NCI-H226 (cell line): ENCODE measurements around the gene FTO.

ENCODE experiments used
- DNase-seq: peaks from one replicate; pipeline ENCODE4 v3.0.0-alpha.2; 2015

The FTO gene

DNA sequence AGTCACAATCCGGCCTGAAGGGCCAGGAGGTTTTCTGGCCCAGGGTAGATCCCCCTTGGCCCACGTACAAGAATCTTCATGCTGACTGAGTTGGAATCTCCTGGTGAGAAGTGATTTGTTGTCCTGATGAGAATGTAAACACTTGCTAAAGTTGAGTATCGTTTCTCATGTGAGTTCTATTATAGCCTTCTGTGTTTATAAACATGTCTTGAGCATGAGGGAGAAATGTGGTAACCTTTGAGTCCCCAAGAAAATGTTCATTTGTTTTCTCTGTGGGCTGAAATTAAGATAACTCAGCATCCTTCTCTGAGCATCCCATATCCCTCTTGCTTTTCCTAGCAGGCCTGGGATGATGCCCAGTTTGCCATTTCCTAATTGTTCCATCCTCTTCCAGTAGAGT is 204.8 kb downstream of the FTO start:
- no peak for DNase-seq

DNA sequence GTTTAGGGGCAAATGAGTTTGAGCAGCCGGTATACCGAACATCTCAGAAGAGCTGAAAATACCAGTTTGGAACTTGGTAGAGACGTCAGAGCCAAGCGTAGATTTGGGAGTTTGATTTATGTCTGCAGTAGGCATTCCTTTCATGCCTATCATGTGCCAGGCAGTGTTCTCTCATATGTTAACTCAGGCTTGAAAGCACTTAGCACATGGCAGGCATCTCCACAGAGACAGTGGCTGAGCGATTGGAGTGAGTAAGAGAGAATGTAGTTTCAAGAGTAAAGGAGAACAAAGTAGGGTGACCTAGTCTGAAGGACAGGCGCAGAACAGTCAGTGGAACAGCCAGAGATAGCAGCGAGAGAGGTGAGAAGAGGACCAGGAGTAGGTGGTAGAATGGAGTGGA is 207.0 kb downstream of the FTO start:
- DNase-seq: peak; percentile 47

DNA sequence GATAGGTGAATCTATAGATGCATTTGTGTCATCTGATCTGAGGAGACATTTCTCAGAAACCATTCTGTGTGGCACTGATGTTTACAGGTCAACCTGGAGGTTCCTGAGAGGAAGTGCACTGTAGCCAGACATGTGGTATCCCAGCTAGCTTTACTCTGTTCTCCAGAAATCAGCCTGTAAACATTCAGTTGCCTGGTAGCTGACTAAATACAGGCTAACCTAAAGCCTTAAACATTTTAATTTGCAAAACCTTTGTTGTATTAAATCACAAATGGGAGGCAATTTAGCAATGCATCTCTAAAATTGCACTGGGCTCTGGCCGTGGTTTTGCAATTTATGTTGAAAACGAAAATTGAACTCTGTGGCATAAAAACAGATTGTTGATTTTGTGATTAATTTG is 207.6 kb downstream of the FTO start:
- DNase-seq: no peak

DNA sequence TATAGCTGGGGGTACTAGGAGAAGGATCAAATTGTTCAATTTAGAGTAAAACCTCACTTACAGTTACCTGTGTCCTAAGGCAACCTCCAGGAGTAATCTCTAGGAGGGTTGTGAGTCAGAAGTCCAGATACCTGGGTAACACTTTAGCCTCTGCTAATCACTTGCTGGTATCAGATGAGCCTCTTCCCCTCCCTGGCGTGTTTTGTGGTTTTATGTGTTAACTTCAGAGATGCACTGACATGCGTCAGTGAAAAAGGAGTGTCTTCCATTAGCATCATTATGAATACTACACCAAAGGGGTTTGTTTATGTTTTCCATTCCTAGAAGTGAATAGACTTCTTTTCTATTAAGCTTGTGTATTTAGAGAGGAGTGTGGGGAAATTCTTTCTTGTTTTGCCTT is 208.2 kb downstream of the FTO start:
- peak; percentile 80 for DNase-seq

DNA sequence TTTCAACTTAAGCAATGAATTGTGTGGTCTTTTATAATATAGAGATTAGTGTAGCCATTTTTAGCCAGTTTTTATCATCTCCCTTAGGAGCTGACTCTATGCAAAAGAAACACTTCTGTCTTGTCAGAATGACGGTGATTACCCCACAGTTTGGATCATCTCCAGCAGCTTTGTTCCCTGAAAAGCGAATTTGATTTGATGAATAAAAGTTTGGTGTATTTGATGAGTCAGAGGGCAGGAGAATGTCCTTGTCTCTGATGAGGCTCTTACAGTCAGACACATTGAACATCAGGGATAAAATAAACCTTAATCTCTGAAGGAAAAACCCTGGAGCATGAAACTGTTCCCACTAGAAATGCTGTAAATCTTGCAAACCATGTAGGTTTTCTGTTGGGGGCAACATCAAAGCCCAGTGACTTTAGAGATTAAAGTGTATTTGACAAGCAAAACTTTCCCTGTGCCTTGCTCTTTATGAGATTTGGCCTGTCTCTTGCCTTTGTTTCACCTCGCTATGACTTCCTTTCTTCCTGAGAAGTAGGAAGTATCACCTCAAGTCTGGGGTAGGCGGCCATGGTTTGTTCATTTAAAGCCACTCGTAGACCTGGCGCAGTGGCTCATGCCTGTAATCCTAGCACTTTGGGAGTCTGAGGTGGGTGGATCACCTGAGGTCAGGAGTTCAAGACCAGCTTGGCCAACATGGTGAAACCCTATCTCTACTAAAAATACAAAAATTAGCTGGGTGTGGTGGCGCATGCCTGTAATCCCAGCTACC is 209.3 kb downstream of the FTO start:
- peak; percentile 51 for DNase-seq

DNA sequence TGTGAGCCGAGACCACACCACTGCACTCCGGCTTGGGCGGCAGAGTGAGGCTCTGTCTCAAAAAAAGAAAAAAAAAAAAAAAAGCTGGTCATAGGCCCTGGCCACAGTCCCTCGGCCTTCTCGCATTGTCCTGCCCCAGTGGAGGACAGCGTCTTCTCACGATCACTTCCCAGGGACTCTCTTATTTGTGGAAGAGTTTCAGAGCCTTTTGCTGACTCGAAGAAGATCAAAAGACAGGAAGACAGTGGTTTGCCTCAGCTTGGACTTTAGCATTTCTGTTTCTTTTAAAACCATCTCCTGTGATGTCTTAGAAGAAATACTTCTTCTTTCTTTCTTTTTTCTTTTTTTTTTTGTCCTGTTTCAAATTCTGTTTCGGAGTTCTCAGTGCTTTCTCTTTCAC is 210.0 kb downstream of the FTO start:
- no peak for DNase-seq

DNA sequence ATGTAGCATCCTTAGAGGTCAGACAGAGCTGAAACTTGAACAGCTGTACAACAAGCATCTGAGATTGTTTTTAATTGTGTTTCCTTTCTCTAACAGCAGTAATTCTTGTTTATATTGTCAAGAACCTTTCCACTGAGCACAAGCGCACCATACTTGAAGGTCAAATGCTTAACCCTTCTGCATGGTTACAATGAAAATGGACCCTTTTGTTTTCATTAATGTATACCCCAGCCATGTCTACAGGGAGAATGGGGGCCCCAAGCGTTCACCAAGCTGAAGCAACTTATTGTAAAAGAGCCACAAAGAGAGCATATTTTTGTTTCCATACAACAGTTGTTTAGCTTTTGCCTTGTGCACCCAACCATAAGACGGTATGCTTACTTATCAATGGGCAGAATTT is 210.8 kb downstream of the FTO start:
- DNase-seq: no peak

DNA sequence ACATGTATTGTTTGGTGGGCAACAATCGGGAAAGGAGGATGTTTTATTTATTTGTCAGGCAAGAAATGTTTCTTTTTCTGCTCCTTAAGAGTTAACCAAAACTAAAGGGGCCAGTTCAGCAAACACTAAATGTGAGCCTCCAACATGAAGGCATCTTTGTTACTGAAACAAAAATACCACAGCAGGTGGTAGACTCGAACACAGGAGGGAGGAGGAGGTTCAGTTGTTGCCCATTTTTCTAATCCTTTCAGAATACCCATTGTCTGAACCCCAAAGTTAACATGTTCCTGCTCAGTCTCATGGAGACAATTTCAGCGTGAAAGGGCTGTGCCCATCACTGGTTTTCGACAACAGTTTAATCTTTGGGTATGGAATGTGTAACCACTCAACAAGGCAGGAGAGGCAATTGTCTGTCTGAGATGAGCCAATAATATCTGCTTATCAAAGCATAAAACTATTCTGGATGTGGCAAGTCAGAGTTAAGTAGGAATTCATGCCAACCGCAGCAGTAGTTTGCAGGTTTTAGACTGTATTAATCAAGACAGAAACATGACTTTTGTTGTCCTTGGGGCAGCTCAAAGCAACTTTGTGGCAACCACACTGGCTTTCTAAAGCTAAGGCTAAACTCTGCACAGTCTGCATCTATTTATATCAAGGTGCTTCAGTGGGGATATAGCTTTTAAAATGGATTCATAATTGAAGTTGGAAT is 211.7 kb downstream of the FTO start:
- DNase-seq: no peak

DNA sequence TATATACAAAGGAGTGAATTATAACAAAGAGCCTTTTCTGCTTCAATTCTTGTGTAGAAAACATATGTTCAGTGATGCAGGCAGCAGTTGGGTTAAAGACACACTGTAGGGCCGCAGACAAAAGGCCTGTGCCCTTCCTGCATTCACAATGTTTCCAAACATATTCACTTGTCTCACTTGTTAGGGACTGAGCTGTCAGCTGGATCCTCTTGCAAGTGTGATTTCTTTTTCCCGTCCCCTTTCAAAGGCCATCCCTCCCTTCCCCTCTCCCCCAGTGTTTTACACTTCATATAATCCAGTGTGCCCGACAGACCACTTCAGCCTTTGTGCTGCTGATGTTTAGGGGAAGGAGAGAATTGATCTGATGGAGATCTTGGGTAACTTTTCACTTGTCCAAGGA is 217.0 kb downstream of the FTO start:
- DNase-seq: no peak

DNA sequence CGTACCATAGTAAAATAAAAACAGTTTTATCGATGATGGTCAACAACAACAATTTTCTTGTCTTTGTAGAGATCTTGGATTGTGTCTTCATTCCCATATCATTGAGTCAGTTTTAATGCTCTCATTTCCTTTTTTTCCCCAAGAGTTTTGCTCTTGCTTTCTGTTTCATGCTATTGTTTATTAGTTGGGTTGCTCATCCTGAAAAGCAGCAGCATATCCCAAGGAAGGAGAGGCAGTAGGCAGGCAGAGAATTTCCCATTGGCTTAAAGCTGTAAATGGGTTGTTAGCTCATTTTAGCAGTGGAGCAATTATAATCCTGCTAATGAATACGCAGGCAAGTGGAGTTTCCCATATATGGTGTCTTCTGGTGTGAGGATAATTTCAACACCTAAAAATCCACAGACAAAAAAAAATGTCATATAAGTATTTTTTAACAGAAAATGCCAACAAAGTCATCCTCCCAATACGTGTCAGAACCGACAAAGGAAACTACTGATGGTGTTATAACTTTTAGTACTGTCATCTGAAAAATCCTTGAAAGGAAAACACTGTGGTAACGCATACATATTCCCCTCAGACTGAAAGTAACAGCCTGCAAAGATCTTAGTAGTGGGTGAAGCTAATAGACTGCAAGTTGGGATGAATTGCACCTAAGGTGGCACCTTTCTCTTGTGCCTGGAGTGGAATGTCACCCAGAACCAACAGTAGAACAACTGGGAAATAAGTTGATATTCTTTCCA is 218.3 kb downstream of the FTO start:
- no peak for DNase-seq

DNA sequence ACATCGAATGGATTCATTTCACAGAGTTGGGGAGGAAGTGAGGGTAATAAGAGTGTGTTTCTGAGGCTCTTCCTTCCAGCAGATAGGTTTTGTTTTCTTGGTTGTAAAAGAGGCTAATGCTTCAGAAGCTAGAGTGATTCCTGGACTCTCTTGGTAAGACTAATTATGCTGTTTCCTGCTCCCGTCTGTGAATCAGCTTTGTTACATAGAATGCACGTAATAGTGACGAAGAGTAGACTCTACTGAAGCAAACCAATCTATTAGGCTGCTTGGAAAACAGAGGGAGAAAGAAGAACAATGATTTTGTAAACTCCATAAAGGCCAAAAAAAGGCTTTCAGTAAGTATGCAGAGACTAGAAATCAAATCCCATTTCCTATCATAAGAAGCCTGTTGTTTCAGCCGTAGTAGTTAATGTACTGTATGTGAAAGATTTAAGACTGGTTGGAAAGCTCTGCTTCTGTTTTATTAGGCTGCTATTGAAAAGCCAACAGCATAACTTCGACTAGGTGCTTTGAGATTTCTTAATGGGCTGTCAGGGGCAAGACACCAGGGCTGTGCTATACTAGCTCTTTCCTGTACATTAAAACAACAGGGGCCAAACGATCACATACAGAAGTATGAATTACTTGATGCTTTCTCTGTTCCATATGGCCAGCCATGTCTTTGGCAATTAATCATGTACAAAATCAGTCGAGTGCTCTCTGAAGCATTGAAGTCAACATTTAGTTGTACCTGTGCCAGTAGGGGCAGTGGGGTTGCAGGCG is 219.0 kb downstream of the FTO start:
- no peak for DNase-seq

DNA sequence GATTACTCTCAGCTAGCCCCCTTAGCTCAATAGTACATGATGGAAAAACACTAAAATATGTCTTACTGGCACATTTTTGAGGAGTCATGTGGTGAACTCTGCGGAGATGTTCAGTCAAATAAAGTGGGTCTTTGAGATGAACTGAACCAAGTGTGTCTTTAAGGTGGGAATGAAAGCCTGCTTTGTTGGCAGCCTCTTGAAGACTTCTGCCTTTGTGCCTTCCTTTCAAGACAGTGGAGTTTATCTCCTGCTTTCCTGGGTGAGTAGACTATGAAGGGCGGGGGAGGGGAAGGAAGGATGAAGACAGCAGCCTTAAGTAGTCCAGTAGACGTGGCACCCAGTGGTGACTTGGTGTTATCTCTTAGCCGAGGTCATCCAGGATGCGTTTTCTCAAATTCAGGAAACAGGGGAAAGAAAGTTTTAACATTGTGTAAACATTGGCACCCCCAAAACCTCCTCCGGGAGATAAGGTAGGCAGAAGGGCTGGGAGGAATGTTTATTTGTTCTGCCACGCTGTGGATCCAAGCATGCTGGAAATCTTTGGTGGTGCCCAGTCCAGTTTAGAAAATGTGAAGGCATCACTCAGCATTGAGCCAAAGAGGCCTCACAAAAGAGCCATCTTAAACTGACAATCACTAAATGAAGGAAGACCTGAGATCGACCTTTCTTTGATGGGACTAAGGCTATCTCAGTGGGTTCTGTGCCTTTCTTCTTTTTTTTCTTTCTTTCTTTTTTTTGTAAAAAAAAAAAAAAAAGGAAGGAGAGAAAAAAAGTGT is 220.6 kb downstream of the FTO start:
- peak; percentile 66 for DNase-seq

DNA sequence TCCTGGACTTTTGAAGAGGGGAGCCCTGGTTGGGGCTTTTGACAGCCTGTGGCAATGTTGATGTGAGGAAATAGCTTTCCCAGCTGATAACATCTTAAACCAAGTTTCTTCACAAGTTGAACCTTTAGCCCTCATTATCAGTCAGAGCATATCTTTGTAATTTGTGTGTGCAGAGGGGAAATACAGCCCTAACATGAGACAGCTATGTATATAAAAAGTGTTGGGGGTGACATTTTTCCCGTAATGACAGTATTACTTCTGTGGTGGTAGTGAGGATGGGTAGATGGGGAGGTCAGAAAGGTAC is 221.1 kb downstream of the FTO start:
- DNase-seq: peak; percentile 37

DNA sequence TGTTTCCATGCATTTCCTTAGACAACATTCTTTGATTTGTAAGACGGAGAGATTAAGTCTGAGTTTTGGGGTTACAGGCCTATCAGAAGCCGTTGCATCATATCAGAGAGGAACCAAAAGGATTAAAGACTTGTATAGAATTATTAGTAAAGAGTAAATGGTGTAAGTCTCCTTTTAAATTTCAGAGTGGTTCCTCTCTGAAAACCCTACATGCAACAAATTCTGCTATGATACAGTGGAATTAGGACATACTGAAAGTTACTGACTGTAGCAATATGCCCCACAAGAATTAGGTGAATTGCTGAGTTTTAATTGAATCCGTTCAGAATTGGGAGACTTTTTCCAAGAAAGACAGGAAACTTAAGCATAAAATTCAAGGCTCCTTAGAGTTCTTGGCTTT is 221.6 kb downstream of the FTO start:
- DNase-seq: no peak

DNA sequence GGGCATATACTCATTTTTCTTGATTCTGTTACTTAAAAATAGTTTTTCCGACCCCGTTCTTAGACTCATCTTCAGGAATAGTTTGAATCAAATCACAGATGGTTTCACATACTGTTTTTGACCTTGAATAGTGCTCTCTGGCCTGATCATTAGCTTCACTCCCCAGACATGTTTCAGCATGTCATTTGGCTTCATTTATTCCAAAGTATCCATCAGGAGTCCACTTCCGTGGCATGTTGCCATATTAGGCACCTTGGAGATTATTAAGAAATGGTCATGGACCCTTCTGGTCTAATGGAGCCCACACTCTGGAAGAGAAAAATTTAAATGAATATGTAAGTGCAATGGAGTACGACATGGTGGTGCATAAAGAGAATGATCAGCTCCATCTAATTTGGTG is 222.3 kb downstream of the FTO start:
- DNase-seq: no peak

DNA sequence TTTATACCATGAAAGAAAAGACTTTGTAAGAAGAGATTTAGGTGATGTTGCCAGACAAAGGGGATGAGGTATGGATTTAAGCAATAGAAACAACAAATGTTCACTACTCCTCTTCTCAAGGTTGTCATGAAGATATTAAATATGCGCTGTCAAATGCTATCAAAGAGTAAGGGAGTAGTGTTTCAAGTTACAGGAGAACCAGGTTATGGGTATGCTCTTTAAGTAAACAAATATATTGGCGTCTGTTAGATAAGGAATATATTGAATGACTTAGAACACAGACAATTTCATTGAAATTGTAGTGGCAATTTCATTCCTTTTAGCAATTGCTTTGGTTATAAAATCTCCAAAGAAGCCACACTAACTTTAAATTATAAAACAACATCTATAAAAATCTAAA is 229.0 kb downstream of the FTO start:
- no peak for DNase-seq

DNA sequence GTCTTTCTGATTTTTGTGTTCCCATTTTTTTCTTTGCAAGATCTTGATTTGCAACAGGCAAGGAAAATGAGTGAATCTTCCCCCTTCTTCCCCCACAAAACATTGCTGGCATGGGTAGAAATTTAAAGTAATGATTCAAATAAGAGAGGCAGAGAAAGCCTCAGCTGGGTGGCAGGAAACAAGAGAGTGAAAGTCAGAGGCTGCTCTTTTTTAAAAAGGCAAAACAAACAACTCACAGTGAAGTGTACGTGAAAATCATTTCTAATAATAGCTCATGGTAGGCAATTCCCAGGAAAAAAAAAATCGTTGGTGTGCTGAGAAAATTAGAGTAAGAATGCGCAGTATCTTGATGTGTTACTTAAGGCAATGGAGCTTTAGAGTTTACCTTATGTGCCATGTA is 229.5 kb downstream of the FTO start:
- DNase-seq: no peak

DNA sequence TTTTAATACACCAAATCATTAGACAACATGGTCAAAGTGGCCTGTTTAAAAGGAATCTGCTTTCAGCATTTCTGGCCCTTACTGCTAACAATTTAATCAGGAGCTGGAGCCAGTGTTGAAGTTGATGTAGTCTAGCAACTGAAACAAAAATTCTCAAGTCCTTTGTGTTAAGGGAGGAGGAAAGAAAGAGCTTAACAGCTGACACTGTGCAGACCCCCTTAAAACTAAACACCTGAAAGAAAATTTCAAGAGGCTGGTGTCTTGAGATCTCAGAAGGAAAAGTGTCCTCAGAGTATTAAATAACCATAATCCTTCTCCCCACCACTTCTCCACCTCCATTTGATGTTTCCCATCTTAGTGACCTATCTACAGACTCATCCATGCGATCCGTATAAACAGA is 232.1 kb downstream of the FTO start:
- no peak for DNase-seq

DNA sequence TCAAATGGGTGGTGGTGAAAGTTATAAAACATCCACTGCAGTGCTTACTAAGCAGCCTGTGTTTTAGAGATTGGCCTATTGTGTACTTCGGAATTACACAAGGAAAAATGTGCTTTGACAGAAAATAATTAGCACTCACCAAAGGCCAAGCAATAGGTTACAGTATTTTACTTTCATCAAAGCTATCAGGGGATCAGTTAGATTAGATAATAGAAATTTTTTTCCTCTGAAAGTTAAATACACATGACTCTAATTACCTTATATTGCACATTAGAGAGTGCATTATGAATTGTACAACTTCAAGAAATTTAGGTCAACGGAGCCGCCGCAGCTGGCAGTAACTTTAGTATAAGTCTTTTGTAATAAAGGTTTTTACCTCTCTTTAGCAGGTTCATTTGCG is 232.6 kb downstream of the FTO start:
- no peak for DNase-seq

DNA sequence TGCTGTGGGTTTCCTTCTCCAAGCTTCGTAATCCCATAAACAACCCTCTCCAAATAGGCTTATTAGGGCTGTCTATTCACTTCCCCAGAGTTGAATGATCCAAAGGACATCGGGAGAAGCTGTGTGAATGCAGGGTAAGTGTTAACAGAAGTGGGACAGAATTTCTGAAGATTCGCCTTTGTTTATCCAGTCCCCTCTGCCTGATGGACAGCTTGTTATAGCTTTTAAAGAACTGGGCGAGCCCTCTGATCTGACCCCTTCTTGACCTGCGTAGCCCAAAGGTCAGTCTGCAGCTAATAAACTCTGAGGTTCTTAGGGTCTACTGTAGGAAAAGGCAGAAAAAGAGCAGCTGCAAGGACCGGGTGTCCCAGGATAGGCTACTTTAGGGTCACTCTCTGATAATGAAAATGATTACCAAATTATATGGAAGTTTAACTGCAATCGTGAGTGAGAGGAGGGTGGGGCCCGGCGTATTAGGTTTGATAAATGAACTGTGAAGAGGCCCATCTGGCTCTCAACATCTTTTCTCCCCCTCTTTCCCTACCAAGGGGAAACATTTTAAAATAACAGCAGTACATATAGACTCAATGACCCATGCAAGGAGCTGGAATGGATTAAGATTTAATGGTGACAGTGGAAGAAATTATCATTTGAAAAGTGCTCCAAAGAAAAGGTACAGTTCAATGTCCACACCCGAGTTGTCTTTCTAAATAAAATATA is 233.4 kb downstream of the FTO start:
- DNase-seq: no peak

DNA sequence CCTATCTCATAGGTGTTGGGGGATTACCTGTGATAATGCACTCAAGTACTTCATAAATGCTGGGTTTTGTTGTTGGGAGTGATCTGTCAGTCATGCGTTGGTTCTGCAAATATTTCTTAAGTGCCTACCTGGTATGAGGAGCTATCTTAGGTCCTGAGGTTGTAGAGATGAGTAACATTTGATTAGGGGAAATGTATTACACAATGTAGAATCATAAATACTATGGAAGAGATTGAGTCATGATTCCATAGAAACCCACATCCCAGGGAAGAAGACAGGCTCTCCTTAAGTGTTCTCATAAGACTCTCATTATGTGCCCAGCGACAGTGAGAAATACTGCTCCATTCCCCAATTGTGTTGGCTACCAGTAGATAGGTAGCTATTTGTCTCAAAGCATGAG is 240.1 kb downstream of the FTO start:
- peak; percentile 44 for DNase-seq

DNA sequence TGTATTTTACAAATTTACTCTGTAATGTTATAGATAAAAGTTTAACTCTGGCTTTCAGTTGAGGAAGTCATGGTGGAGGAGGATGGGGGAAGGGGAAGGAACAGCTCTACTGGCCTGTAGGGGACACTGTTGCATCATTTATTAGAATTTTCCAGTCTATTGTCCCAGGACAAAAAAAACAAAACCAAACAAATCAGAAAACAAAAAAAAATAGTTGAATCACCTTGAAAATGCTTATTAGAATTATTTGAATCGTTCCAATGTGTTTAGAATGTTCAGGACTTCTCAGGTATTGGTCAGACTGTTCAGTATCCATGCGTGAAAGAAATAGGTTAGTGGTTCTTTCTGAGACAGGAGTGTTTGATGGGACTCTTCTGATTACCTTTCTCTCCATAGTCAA is 242.0 kb downstream of the FTO start:
- DNase-seq: no peak
